IMR-90 (cell line): ENCODE measurements around the gene DTX1. TPM values are rescaled to one million over a fixed set of nuclear protein-coding genes. Genes with fewer than 3 reads are reported as not detected.

Experiments used
- ATAC-seq: fragments of 200-7000 bp; cut with Tn5 transposase; 2 replicates; pipeline ENCODE4 v1.9.1; 2020; ENCODE audit warnings: low read depth, mild to moderate bottlenecking, moderate library complexity
- BruUV-seq: library from RNA; stranded (reverse); fragments of 400-500 nt; replicated peaks from 2 replicates; lab custom pipeline; 2021; lab: Mats Ljungman, UMichigan
- CTCF ChIA-PET: fragments of 300-600 bp; formaldehyde crosslinking; extraction: SDS; loops from one replicate; lab custom pipeline; 2021; ENCODE audit warnings: antibody characterized with exemption; lab: Yijun Ruan, JAX
- POLR2A ChIA-PET: fragments of 300-600 bp; sonication (Branson Sonifier 250); formaldehyde crosslinking; loops from one replicate; lab custom pipeline; 2022; ENCODE audit warnings: antibody characterized with exemption; ENCODE audit not compliant: unreplicated experiment; lab: Charles Lee
- DNase-seq: peaks from one replicate; pipeline ENCODE4 v3.0.0; 2013
- H2AFZ ChIP-seq: replicated peaks from 2 replicates; pipeline ENCODE3; 2013; ENCODE audit warnings: low read length, mild to moderate bottlenecking; ENCODE audit not compliant: poor library complexity
- H2AK5ac ChIP-seq: 2 replicates; pipeline ENCODE4 v1.6.1; 2013; ENCODE audit warnings: low read depth, low read length, inconsistent platforms
- H2AK9ac ChIP-seq: replicated peaks from 2 replicates; pipeline ENCODE3; 2013; ENCODE audit warnings: mild to moderate bottlenecking, low read depth, low read length, moderate library complexity; ENCODE audit not compliant: poor library complexity
- H2BK120ac ChIP-seq: 2 replicates; pipeline ENCODE4 v1.6.1; 2013; ENCODE audit warnings: low read depth, low read length, inconsistent platforms
- H2BK15ac ChIP-seq: 3 replicates; pipeline ENCODE4 v1.6.1; 2013; ENCODE audit warnings: low read depth, low read length, inconsistent platforms
- H2BK20ac ChIP-seq: 2 replicates; pipeline ENCODE4 v1.6.1; 2013; ENCODE audit warnings: low read depth, mild to moderate bottlenecking, inconsistent platforms, low read length, moderate library complexity
- H2BK5ac ChIP-seq: 2 replicates; pipeline ENCODE4 v1.6.1; 2013; ENCODE audit warnings: mild to moderate bottlenecking, low read depth, low read length, inconsistent platforms; ENCODE audit not compliant: poor library complexity, severe bottlenecking
- H3K14ac ChIP-seq: replicated peaks from 2 replicates; pipeline ENCODE4 v1.6.1; 2013; ENCODE audit warnings: low read depth, low read length, inconsistent platforms
- H3K18ac ChIP-seq: 2 replicates; pipeline ENCODE4 v1.6.1; 2013; ENCODE audit warnings: low read depth, low read length, control low read depth
- H3K23ac ChIP-seq: 2 replicates; pipeline ENCODE4 v1.6.1; 2013; ENCODE audit warnings: low read depth, low read length, inconsistent platforms
- H3K27ac ChIP-seq: 2 replicates; pipeline ENCODE4 v1.5.1; 2013; ENCODE audit warnings: mild to moderate bottlenecking, control low read depth, low read length; ENCODE audit not compliant: insufficient read depth
- H3K27me3 ChIP-seq: 2 replicates; pipeline ENCODE4 v1.6.1; 2013; ENCODE audit warnings: low read length; ENCODE audit not compliant: control insufficient read depth, insufficient read depth
- H3K36me3 ChIP-seq: 2 replicates; pipeline ENCODE4 v1.6.1; 2013; ENCODE audit warnings: low read length, mixed read lengths; ENCODE audit not compliant: control insufficient read depth, insufficient read depth
- H3K4ac ChIP-seq: 2 replicates; pipeline ENCODE4 v1.6.1; 2013; ENCODE audit warnings: low read depth, low read length, inconsistent platforms
- H3K4me1 ChIP-seq: 2 replicates; pipeline ENCODE4 v1.6.1; 2013; ENCODE audit warnings: low read length, mixed read lengths; ENCODE audit not compliant: control insufficient read depth, insufficient read depth
- H3K4me2 ChIP-seq: 2 replicates; pipeline ENCODE4 v1.6.1; 2013; ENCODE audit warnings: low read depth, mild to moderate bottlenecking, control low read depth, low read length, moderate library complexity
- H3K4me3 ChIP-seq: 2 replicates; pipeline ENCODE4 v1.5.1; 2013; ENCODE audit warnings: low read depth, mild to moderate bottlenecking, control low read depth, low read length, moderate library complexity; ENCODE audit not compliant: insufficient read depth
- H3K56ac ChIP-seq: 2 replicates; pipeline ENCODE4 v1.6.1; 2013; ENCODE audit warnings: low read length, inconsistent platforms; ENCODE audit not compliant: insufficient read depth; ENCODE audit errors: extremely low read depth
- H3K79me1 ChIP-seq, 2 experiments: 2 replicates each; pipeline ENCODE4 v1.6.1; 2013; ENCODE audit warnings: low read length in 2 of 2, inconsistent platforms in 1 of 2, low read depth in 1 of 2
- H3K9ac ChIP-seq: 2 replicates; pipeline ENCODE4 v1.6.1; 2013; ENCODE audit warnings: low read depth, low read length, control low read depth
- H3K9me1 ChIP-seq: 2 replicates; pipeline ENCODE4 v1.6.1; 2013; ENCODE audit warnings: low read length, inconsistent platforms; ENCODE audit not compliant: insufficient read depth
- H3K9me3 ChIP-seq: 2 replicates; pipeline ENCODE4 v1.6.1; 2013; ENCODE audit warnings: low read length; ENCODE audit not compliant: control insufficient read depth, insufficient read depth
- H4K20me1 ChIP-seq: 2 replicates; pipeline ENCODE4 v1.6.1; 2013; ENCODE audit warnings: low read length, inconsistent platforms; ENCODE audit not compliant: insufficient read depth
- H4K5ac ChIP-seq: 2 replicates; pipeline ENCODE4 v1.6.1; 2013; ENCODE audit warnings: mild to moderate bottlenecking, low read depth, low read length, control low read depth
- H4K8ac ChIP-seq, 2 experiments: 2 replicates each; pipeline ENCODE4 v1.6.1; 2013; ENCODE audit warnings: low read depth in 2 of 2, low read length in 2 of 2, control low read depth in 1 of 2, inconsistent platforms in 1 of 2
- H4K91ac ChIP-seq: 2 replicates; pipeline ENCODE4 v1.6.1; 2013; ENCODE audit warnings: low read depth, low read length, inconsistent platforms; ENCODE audit not compliant: insufficient read depth
- BHLHE40 ChIP-seq: fragments of 150-350 bp; IDR thresholded peaks from 2 replicates; pipeline ENCODE4 v1.6.1; 2016; ENCODE audit warnings: mild to moderate bottlenecking, low read depth, low read length
- CEBPB ChIP-seq: IDR thresholded peaks from 2 replicates; pipeline ENCODE4 v1.6.1; 2012; ENCODE audit warnings: low read depth, low read length, improper control_type of control experiment
- CHD1 ChIP-seq: IDR thresholded peaks from 2 replicates; pipeline ENCODE4 v1.6.1; 2012; ENCODE audit warnings: low read depth, low read length, improper control_type of control experiment
- CTCF ChIP-seq: conservative IDR thresholded peaks from 2 replicates; pipeline ENCODE4 v1.5.1; 2012; ENCODE audit warnings: mild to moderate bottlenecking, low read depth, low read length, improper control_type of control experiment
- ELK1 ChIP-seq: fragments of 150-350 bp; IDR thresholded peaks from 2 replicates; pipeline ENCODE4 v1.6.1; 2016; ENCODE audit warnings: low read depth, mild to moderate bottlenecking, low read length, moderate library complexity, borderline replicate concordance
- FOS ChIP-seq: fragments of 150-350 bp; IDR thresholded peaks from 2 replicates; pipeline ENCODE4 v1.6.1; 2016; ENCODE audit warnings: low read depth, low read length
- MAZ ChIP-seq: IDR thresholded peaks from 2 replicates; pipeline ENCODE4 v1.6.1; 2012; ENCODE audit warnings: low read depth, mild to moderate bottlenecking, low read length, improper control_type of control experiment, moderate library complexity, borderline replicate concordance
- MXI1 ChIP-seq: IDR thresholded peaks from 2 replicates; pipeline ENCODE4 v1.6.1; 2012; ENCODE audit warnings: low read depth, mild to moderate bottlenecking, low read length, moderate library complexity, borderline replicate concordance
- NFE2L2 ChIP-seq: fragments of 150-350 bp; IDR thresholded peaks from 2 replicates; pipeline ENCODE4 v1.6.1; 2016; ENCODE audit warnings: low read depth, mild to moderate bottlenecking, low read length
- POLR2A ChIP-seq: IDR thresholded peaks from 2 replicates; pipeline ENCODE4 v1.6.1; 2012; ENCODE audit warnings: mild to moderate bottlenecking, low read depth, low read length
- RAD21 ChIP-seq: IDR thresholded peaks from 2 replicates; pipeline ENCODE4 v1.6.1; 2012; ENCODE audit warnings: low read length, improper control_type of control experiment
- RCOR1 ChIP-seq: IDR thresholded peaks from 2 replicates; pipeline ENCODE4 v1.6.1; 2012; ENCODE audit warnings: mild to moderate bottlenecking, low read length, improper control_type of control experiment; ENCODE audit not compliant: insufficient replicate concordance
- SMC3 ChIP-seq: fragments of 150-350 bp; IDR thresholded peaks from 2 replicates; pipeline ENCODE4 v1.6.1; 2016; ENCODE audit warnings: low read depth, mild to moderate bottlenecking, antibody characterized with exemption, low read length, moderate library complexity
- USF2 ChIP-seq: fragments of 150-350 bp; IDR thresholded peaks from 2 replicates; pipeline ENCODE4 v1.6.1; 2017; ENCODE audit warnings: mild to moderate bottlenecking, antibody characterized with exemption, low read length, low read depth
- WGBS, 2 experiments: methylation state at CpG; one replicate each; pipeline versions ENCODE4 v1.1.5 to v1.1.7; 2013; ENCODE audit warnings: missing lambda C conversion rate in 2 of 2; ENCODE audit not compliant: insufficient read length in 1 of 2; ENCODE audit errors: extremely low coverage in 2 of 2; 5-methylcytosine and 5-hydroxymethylcytosine counted together
- dilution Hi-C: fragments of 300-500 bp; cut with HindIII; formaldehyde crosslinking; loops from one replicate; pipeline ENCODE4 v1.14.3; 2018; ENCODE audit warnings: low sequenced_read_pairs; ENCODE audit not compliant: unreplicated experiment
- in situ Hi-C: fragments of 300-500 bp; cut with MboI; formaldehyde crosslinking; loops from 3 replicates; pipeline ENCODE4 v1.14.3; 2019; ENCODE audit warnings: low sequenced_read_pairs, inconsistent platforms, mixed read lengths
- intact Hi-C: fragments of 100-400 bp; cut with micrococcal nuclease; formaldehyde crosslinking; loops from 2 replicates; pipeline ENCODE4 v1.10.0; 2022
- polyA plus RNA-seq, 3 experiments: library from polyadenylated mRNA; depleted of rRNA; stranded (reverse); fragments of >200 nt; gene quantifications; 2 replicates each; pipeline ENCODE4 v1.2.3, GENCODE V29; 2012; ENCODE audit warnings: low replicate concordance in 1 of 3
- total RNA-seq: library from RNA; depleted of rRNA; stranded (reverse); fragments of >200 nt; gene quantifications from 2 replicates; pipeline ENCODE4 v1.2.3, GENCODE V29; 2012

The DTX1 gene
- total and polyA plus RNA-seq, 2 of the 4 experiments (the other 2 are of a cell fraction) = not detected

GRCh38 chr12:113022563-113023297, 33.8 kb upstream of the DTX1 start:
- no peak overlapping the region for H2BK15ac ChIP-seq
- H2BK120ac ChIP-seq = no peak overlapping the region
- no peak overlapping the region for H4K8ac ChIP-seq
- no peaks in the 10 kb centered on the region for H3K9me3 ChIP-seq
- no peak overlapping the region for H3K14ac ChIP-seq
- intact Hi-C loops = no loop called here
- H4K5ac ChIP-seq = no peak overlapping the region
- H4K20me1 ChIP-seq = no peaks in the 10 kb centered on the region
- no peaks in the 10 kb centered on the region for H3K9me1 ChIP-seq
- H2AK5ac ChIP-seq = no peak overlapping the region
- no peak overlapping the region for H3K18ac ChIP-seq
- H3K56ac ChIP-seq = no peak overlapping the region
- H3K27me3 ChIP-seq = no peaks in the 10 kb centered on the region
- H2BK20ac ChIP-seq = no peak overlapping the region
- dilution Hi-C loops = no loop called here
- H3K27ac ChIP-seq = no peak overlapping the region
- CTCF ChIA-PET = no interaction called here
- no peak overlapping the region for H3K4me3 ChIP-seq
- H3K4ac ChIP-seq = no peak overlapping the region
- no peak overlapping the region for H2AFZ ChIP-seq
- ATAC-seq (no peak), DNase-seq (no peak)
- no TSS peak for BruUV-seq
- WGBS, 2 experiments = no CpG with 5 or more reads among the region's 3 CpGs
- no peak overlapping the region for H3K4me2 ChIP-seq
- no peaks in the 10 kb centered on the region for H3K36me3 ChIP-seq
- no peak overlapping the region for H2BK5ac ChIP-seq
- POLR2A ChIA-PET = no interaction called here
- H3K9ac ChIP-seq = no peak overlapping the region
- in situ Hi-C loops = no loop called here
- H3K4me1 ChIP-seq = no peaks in the 10 kb centered on the region
- no peaks in the 10 kb centered on the region for H3K79me1 ChIP-seq
- H4K91ac ChIP-seq = no peak overlapping the region
- TF ChIP-seq ELK1 (no peak), MXI1 (no peak), CHD1 (no peak), RCOR1 (no peak), USF2 (no peak), SMC3 (no peak), RAD21 (no peak), CTCF (no peak), MAZ (no peak), FOS (no peak), NFE2L2 (no peak), BHLHE40 (no peak), CEBPB (no peak), POLR2A (no peak)
- no peak overlapping the region for H2AK9ac ChIP-seq
- H3K23ac ChIP-seq = no peak overlapping the region
